Measurements from ENCODE around the gene IL1R2.
"Not testable (repeated sequence)": the region's sequence is repeated elsewhere in the genome, so short reads cannot be mapped to it uniquely, and the experiment has no call there.

IL1R2 gene

DNA sequence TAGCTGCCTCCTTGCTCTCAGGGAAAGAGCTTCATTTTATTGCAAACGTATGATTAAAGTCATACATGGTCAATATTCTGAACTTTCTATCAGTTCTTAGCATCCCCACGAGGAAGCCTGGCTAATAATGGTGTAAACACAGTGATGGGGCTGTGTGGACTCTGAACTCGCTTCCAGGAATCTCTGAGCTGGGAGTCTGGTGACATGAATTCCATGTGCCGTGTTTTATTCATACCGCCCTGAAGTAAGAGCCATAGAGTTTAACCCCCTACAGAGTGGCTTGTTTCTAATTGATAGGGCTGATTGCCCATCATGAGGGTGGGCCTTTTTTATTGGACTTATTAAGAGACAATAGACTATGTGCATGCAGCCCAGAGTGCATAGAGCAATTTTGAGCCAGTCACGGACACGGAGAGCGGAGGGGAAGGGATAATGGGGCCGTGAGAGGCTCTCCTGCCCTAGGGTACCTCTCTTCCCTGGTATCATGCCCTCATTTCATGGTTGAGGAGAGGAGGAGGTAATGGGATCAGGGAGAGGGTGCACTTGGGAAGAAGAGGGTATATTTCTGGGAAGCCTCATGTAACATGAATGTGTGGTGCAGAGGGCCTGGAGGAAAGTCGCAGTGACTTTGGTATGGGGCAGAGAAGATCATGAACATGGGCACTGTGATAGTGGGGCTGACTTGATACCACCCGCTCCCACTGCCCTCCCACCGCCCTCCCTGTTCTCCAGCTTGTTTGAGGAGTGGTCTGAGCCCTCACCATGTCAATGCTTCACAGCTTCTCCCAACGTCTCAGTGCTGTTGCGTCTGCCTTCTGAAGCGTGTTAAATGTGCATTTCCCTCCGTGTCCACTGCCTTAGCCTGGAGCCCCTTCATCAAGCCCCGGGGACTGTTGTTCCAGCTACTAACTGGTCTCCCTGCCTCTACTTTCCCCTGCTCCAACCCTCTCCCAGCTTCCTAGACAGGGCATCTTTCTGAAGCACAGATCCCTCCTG lies 73.2 kb downstream of the IL1R2 start:
- H3K27me3 Mint-ChIP-seq = peaks cover 9% of the 10 kb centered on the region
- no peaks in the 10 kb centered on the region for H3K4me1 Mint-ChIP-seq
- DNase-seq (ENCODE audit: low spot score in 2 of 2) = no peak
- no peak overlapping the region for H3K4me3 Mint-ChIP-seq
- H3K27ac Mint-ChIP-seq = no peak overlapping the region
- H3K9me3 Mint-ChIP-seq = peaks cover 3% of the 10 kb centered on the region
- H3K36me3 Mint-ChIP-seq = peaks cover 2% of the 10 kb centered on the region
- ATAC-seq (ENCODE audit: low read depth) = no peak

GRCh38 chr2:102065675-102066252 lies 74.0 kb downstream of the IL1R2 start:
- DNase-seq (ENCODE audit: low spot score in 2 of 2) (no peak), ATAC-seq (ENCODE audit: low read depth) (no peak)
- Mint-ChIP-seq H3K27me3 (peaks cover 9% of the 10 kb centered on the region), H3K36me3 (peaks cover 2% of the 10 kb centered on the region), H3K4me3 (no peak overlapping the region), H3K9me3 (peaks cover 3% of the 10 kb centered on the region), H3K4me1 (no peaks in the 10 kb centered on the region), H3K27ac (no peak overlapping the region)

- Mint-ChIP-seq H3K4me1 (no peaks in the 10 kb centered on the region), H3K4me3 (no peak overlapping the region), H3K27me3 (peaks cover 11% of the 10 kb centered on the region), H3K27ac (no peak overlapping the region), H3K36me3 (peaks cover 2% of the 10 kb centered on the region), H3K9me3 (peaks cover 3% of the 10 kb centered on the region)
- DNase-seq (ENCODE audit: low spot score in 2 of 2) = no peak
- no peak for ATAC-seq (ENCODE audit: low read depth)
Observed at GRCh38 chr2:102066554-102066953, 74.8 kb downstream of the IL1R2 start.

- not testable (repeated sequence) for H3K27me3 Mint-ChIP-seq; H3K4me3 Mint-ChIP-seq; H3K4me1 Mint-ChIP-seq; H3K36me3 Mint-ChIP-seq; H3K9me3 Mint-ChIP-seq; H3K27ac Mint-ChIP-seq; DNase-seq (ENCODE audit: low spot score in 2 of 2); ATAC-seq (ENCODE audit: low read depth)
Observed at GRCh38 chr2:102068126-102068525, 76.4 kb downstream of the IL1R2 start.

GRCh38 chr2:102069311-102069974 lies 77.7 kb downstream of the IL1R2 start:
- peaks cover 8% of the 10 kb centered on the region for H3K27me3 Mint-ChIP-seq
- H3K27ac Mint-ChIP-seq = no peak overlapping the region
- ATAC-seq (ENCODE audit: low read depth) (no peak), DNase-seq (ENCODE audit: low spot score in 2 of 2) (no peak)
- peaks cover 2% of the 10 kb centered on the region for H3K36me3 Mint-ChIP-seq
- H3K4me1 Mint-ChIP-seq = peaks cover 4% of the 10 kb centered on the region
- H3K4me3 Mint-ChIP-seq = no peak overlapping the region
- H3K9me3 Mint-ChIP-seq = peaks cover 3% of the 10 kb centered on the region

DNA sequence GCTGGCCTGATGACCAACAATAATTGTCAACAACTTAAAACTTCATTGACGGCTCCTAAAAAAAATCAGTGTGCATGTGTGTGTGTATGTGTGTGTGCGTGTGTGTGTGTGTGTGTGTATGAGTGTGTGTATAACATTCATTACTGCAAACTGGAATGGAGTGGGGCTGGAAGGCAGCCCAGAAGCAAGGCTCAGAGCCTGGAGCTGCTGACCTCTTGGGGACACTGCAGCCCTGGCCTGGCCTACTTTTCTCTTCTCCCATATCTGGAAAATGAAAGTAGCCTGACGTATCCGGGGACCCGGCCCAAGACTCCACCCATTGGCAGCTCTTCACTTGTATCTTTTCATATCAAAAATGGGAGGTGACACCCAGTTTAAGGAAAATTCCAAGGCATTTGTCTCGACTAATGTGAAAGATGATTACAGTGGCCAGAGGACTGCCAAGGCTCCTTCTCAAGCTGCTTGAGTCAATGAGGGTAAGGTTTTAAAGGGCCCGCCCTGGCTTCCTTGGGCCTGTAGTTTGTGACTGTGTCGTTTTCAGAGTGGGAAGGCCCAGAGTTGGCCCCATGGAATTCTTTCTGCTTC lies 78.4 kb downstream of the IL1R2 start:
- Mint-ChIP-seq H3K4me1 (peaks cover 6% of the 10 kb centered on the region), H3K27me3 (peaks cover 8% of the 10 kb centered on the region), H3K36me3 (peaks cover 2% of the 10 kb centered on the region), H3K4me3 (no peak overlapping the region), H3K27ac (no peak overlapping the region), H3K9me3 (peaks cover 3% of the 10 kb centered on the region)
- DNase-seq (ENCODE audit: low spot score in 2 of 2) (no peak), ATAC-seq (ENCODE audit: low read depth) (no peak)

DNA sequence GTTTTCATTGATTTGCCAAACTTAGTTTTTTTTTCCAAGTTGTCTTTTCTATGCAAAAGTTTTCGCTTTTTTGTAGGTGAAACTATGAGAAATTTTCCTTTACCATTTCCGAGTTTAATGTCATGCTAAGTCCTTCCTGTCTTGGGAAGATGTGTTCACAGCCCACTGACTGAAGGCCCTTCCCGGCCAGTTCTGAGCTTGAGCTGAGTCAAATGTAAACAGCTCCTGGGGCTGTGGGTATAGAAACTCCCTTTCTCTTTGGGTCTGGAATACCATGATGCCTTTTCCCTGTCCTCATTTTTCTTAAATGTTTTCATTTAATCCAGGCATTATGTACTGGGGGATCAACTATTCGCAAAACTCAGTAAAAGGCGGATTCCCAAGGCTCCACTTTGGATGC lies 81.0 kb downstream of the IL1R2 start:
- no peak overlapping the region for H3K4me3 Mint-ChIP-seq
- no peak overlapping the region for H3K27ac Mint-ChIP-seq
- H3K4me1 Mint-ChIP-seq = peaks cover 6% of the 10 kb centered on the region
- ATAC-seq (ENCODE audit: low read depth) (no peak), DNase-seq (ENCODE audit: low spot score in 2 of 2) (no peak)
- peaks cover 8% of the 10 kb centered on the region for H3K27me3 Mint-ChIP-seq
- H3K36me3 Mint-ChIP-seq = peaks cover 2% of the 10 kb centered on the region
- peaks cover 3% of the 10 kb centered on the region for H3K9me3 Mint-ChIP-seq

GRCh38 chr2:102073168-102073724 lies 81.5 kb downstream of the IL1R2 start:
- ATAC-seq (ENCODE audit: low read depth) = no peak

DNA sequence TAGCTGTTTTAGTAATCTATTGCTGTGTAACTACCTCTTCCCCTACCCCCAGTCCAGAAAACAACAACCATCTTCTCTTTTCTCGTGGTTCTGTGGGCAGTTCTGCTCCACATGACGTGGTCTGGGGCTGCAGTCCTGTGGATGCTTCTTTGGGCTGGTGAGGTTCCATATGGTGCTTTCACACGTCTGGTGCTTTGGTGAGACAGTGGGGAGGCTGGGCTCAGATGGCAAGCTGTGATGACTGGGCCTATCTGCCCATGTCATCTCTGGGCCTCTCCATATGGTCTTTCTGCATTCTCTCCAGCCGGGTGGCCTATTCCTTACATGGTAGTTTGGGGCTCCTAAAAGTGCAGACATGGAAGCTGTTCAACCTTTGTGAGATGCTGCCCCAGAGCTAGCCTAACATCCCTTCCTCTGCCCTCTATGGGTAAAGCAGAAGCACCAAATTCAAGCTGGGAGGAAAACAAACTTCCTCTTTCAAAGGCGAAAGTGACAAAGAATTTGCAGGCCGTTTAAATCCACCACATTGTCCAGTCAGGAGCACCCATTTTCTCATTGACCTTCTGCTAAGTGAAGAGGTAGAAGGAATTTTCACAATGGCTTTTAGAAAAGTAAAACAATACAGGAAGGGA lies 82.5 kb downstream of the IL1R2 start:
- no peak overlapping the region for H3K27ac Mint-ChIP-seq
- H3K9me3 Mint-ChIP-seq = no peaks in the 10 kb centered on the region
- H3K27me3 Mint-ChIP-seq = peaks cover 14% of the 10 kb centered on the region
- no peaks in the 10 kb centered on the region for H3K36me3 Mint-ChIP-seq
- ATAC-seq (ENCODE audit: low read depth) (peak; percentile 62), DNase-seq (ENCODE audit: low spot score in 2 of 2) (no peak)
- H3K4me1 Mint-ChIP-seq = peaks cover 6% of the 10 kb centered on the region
- H3K4me3 Mint-ChIP-seq = no peak overlapping the region

More at GRCh38 chr2:102073168-102073724, 81.5 kb downstream of the IL1R2 start:
- Mint-ChIP-seq H3K9me3 (peaks cover 2% of the 10 kb centered on the region), H3K27me3 (peaks cover 10% of the 10 kb centered on the region), H3K4me3 (no peak overlapping the region), H3K36me3 (peaks cover 2% of the 10 kb centered on the region), H3K27ac (no peak overlapping the region), H3K4me1 (peaks cover 6% of the 10 kb centered on the region)
- no peak for DNase-seq (ENCODE audit: low spot score in 2 of 2)

- Mint-ChIP-seq H3K27me3 (peaks cover 14% of the 10 kb centered on the region), H3K4me1 (peaks cover 6% of the 10 kb centered on the region), H3K36me3 (no peaks in the 10 kb centered on the region), H3K4me3 (no peak overlapping the region), H3K9me3 (no peaks in the 10 kb centered on the region), H3K27ac (no peak overlapping the region)
- DNase-seq (ENCODE audit: low spot score in 2 of 2) = no peak
- ATAC-seq (ENCODE audit: low read depth) = no peak
Observed at GRCh38 chr2:102075479-102075878, 83.7 kb downstream of the IL1R2 start.

DNA sequence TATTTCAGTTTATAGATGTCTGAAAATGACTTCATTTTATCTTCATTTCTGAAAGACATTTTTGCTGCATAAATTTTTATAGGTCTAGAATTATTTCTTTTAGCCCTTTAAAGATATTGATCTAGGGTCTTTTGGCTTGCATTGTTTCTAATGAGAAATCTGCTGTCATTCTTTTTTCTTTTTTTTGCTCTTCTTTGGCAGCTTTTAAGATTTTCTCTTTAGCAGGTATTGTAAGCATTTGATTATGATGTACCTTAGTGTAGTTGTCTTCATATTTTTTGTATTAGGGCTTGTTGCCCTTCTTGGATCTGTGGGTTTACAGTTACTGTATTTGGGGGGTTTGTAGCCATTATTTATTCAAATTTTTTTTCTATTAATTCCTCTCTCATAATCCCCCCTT lies 84.8 kb downstream of the IL1R2 start:
- H3K4me1 Mint-ChIP-seq = peaks cover 6% of the 10 kb centered on the region
- no peaks in the 10 kb centered on the region for H3K9me3 Mint-ChIP-seq
- ATAC-seq (ENCODE audit: low read depth) (no peak), DNase-seq (ENCODE audit: low spot score in 2 of 2) (no peak)
- H3K27ac Mint-ChIP-seq = no peak overlapping the region
- peaks cover 12% of the 10 kb centered on the region for H3K27me3 Mint-ChIP-seq
- no peaks in the 10 kb centered on the region for H3K36me3 Mint-ChIP-seq
- no peak overlapping the region for H3K4me3 Mint-ChIP-seq

All from memory B cell (primary cell).